ENCODE measurements around the gene PTPRA. TPM values are rescaled to one million over a fixed set of nuclear protein-coding genes. Genes with fewer than 3 reads are reported as not detected.

Gene PTPRA
- total and polyA plus RNA-seq, 2 of the 8 experiments (the other 6 are each of a cell fraction or from before 2014, with no cell fraction given): 47.7 to 51.3 TPM

GRCh38 chr20:3074812-3075211 is 201.5 kb downstream of the PTPRA start:
- Histone ChIP-seq H3K9me3 (ENCODE audit: insufficient read depth in 2 of 2, low read depth in 1 of 2, low read length in 1 of 2) (peaks cover 2 to 5% of the 10 kb centered on the region in 2 experiments; a peak in 2 of 4 replicates), H3K18ac (ENCODE audit: extremely low read depth, low read length) (no peak overlapping the region), H3K9ac (replicated peaks in 1 of 4; ENCODE audit: extremely low read depth in 1 of 4, low read depth in 3 of 4, low read length in 3 of 4) (no peak overlapping the region), H3K79me1 (ENCODE audit: low read depth, low read length) (no peaks in the 10 kb centered on the region), H4K5ac (ENCODE audit: insufficient read length, low read depth, low read length) (no peak overlapping the region), H3K4me1 (replicated peaks in 1 of 4; ENCODE audit: control insufficient read depth in 3 of 4, insufficient read depth in 4 of 4, low read length in 3 of 4) (peaks cover 0 to 8% (median 3%) of the 10 kb centered on the region in 4 experiments; a peak in 5 of 7 replicates), H3K79me2 (ENCODE audit: control insufficient read depth in 1 of 2, insufficient read depth in 2 of 2, low read length in 2 of 2) (no peaks in the 10 kb centered on the region), H3K56ac (replicated peaks; ENCODE audit: insufficient read length, low read depth, low read length) (no peak overlapping the region), H2BK5ac (ENCODE audit: low read depth, low read length) (no peak overlapping the region), H2BK20ac (ENCODE audit: low read length) (no peak overlapping the region), H3K23me2 (ENCODE audit: low read depth, low read length) (peaks cover 3% of the 10 kb centered on the region; the same call in 1 of the 2 replicates), H3K4me2 (ENCODE audit: insufficient read depth in 1 of 2, low read depth in 2 of 2, low read length in 2 of 2) (no peak overlapping the region), H3K4ac (replicated peaks; ENCODE audit: insufficient read length, low read depth, low read length) (no peak overlapping the region), H3K4me3 (ENCODE audit: extremely low read depth in 1 of 4, insufficient read depth in 2 of 4, low read depth in 3 of 4, low read length in 4 of 4) (no peak overlapping the region), H4K20me1 (replicated peaks in 1 of 2; ENCODE audit: control insufficient read depth in 1 of 2, insufficient read depth in 2 of 2, low read length in 2 of 2) (no peaks in the 10 kb centered on the region), H3K14ac (ENCODE audit: insufficient read length) (no peak overlapping the region), H2BK15ac (ENCODE audit: low read length) (no peak overlapping the region), H4K91ac (replicated peaks; ENCODE audit: insufficient read length, low read length) (no peak overlapping the region), H2BK120ac (replicated peaks; ENCODE audit: low read depth, low read length) (no peak overlapping the region), H3K27me3 (replicated peaks in 1 of 4; ENCODE audit: control insufficient read depth in 3 of 4, extremely low read depth in 1 of 4, insufficient read depth in 3 of 4, low read length in 3 of 4) (peaks cover 11 to 30% (median 27%) of the 10 kb centered on the region in 4 experiments), H2AFZ (ENCODE audit: low read length) (no peak overlapping the region), H2BK12ac (ENCODE audit: low read depth, low read length) (no peak overlapping the region), H3K27ac (ENCODE audit: low read depth, low read length) (no peak overlapping the region), H3K23ac (ENCODE audit: insufficient read length) (no peak overlapping the region), H4K8ac (ENCODE audit: extremely low read depth, insufficient read depth, low read length) (no peak overlapping the region), H2AK5ac (ENCODE audit: low read depth, low read length) (no peak overlapping the region), H3K36me3 (ENCODE audit: control insufficient read depth in 2 of 4, insufficient read depth in 4 of 4, low read length in 3 of 4) (no peaks in the 10 kb centered on the region)
- WGBS, 2 experiments (ENCODE audit: extremely low coverage in 1 of 2, insufficient coverage in 1 of 2, insufficient read length in 1 of 2, insufficient replicate concordance in 2 of 2, low coverage in 1 of 2, low lambda C conversion rate in 2 of 2, missing lambda C conversion rate in 1 of 2): 87% methylated on average over 6 of the region's 6 CpGs; no CpG with 5 or more reads in 1 of the 2 experiments
- no peak for DNase-seq (ENCODE audit: low read depth in 1 of 2, low spot score in 2 of 2)
- ChIA-PET POLR2A (ENCODE audit: partially characterized antibody) (interaction anchor here (1.5 kb wide), 1 partner anchor 25 kb away, joined by 5 read pairs; no protein-coding TSS in a partner anchor), CTCF (ENCODE audit: partially characterized antibody) (interaction anchor here (0.6 to 3.2 kb wide), 7 partner anchors 16 to 44 kb away, joined by 3 to 10 read pairs (median 4); no protein-coding TSS in a partner anchor)
- FAIRE-seq: no peak
- TF ChIP-seq CTBP2 (IDR thresholded peaks at IDR 0.05; ENCODE audit: borderline replicate concordance, insufficient read depth, insufficient read length, low read length) (no peak), RAD21 (IDR thresholded peaks at IDR 0.05 in 1 of 2, conservative IDR thresholded peaks at IDR 0.05 in 1 of 2; ENCODE audit: low read depth in 2 of 2, low read length in 2 of 2) (no peak), CREB1 (IDR thresholded peaks at IDR 0.05) (no peak), POU5F1 (IDR thresholded peaks at IDR 0.05; ENCODE audit: low read depth, low read length) (no peak), TAF1 (IDR thresholded peaks at IDR 0.05; ENCODE audit: low read depth, low read length) (no peak), CBX5 (IDR thresholded peaks at IDR 0.05; ENCODE audit: low read depth, low read length) (no peak), TAF7 (optimal IDR thresholded peaks at IDR 0.05; ENCODE audit: borderline replicate concordance, low read depth, low read length) (no peak), TCF12 (IDR thresholded peaks at IDR 0.05; ENCODE audit: low read depth, low read length) (no peak), RFX5 (IDR thresholded peaks at IDR 0.05; ENCODE audit: borderline replicate concordance, low read depth, low read length) (no peak), SIN3A (conservative IDR thresholded peaks at IDR 0.05 in 1 of 2, IDR thresholded peaks at IDR 0.05 in 1 of 2; ENCODE audit: low read depth in 1 of 2, low read length in 2 of 2) (no peak)
- TF ChIP-seq, protein P1, sequence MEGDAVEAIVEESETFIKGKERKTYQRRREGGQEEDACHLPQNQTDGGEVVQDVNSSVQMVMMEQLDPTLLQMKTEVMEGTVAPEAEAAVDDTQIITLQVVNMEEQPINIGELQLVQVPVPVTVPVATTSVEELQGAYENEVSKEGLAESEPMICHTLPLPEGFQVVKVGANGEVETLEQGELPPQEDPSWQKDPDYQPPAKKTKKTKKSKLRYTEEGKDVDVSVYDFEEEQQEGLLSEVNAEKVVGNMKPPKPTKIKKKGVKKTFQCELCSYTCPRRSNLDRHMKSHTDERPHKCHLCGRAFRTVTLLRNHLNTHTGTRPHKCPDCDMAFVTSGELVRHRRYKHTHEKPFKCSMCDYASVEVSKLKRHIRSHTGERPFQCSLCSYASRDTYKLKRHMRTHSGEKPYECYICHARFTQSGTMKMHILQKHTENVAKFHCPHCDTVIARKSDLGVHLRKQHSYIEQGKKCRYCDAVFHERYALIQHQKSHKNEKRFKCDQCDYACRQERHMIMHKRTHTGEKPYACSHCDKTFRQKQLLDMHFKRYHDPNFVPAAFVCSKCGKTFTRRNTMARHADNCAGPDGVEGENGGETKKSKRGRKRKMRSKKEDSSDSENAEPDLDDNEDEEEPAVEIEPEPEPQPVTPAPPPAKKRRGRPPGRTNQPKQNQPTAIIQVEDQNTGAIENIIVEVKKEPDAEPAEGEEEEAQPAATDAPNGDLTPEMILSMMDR (IDR thresholded peaks at IDR 0.05; ENCODE audit: control extremely low read depth in 1 of 3, insufficient read depth in 1 of 3, low read depth in 1 of 3, low read length in 3 of 3): no peak
